SK-N-SH treated with all-trans-retinoic acid at 6 μM for 48 hours (cell line): Measurements from ENCODE around the gene EDARADD.

ENCODE experiments used
- OSR1 ChIP-seq: fragments of 250-450 bp; sonication (Bioruptor Pico); IDR thresholded peaks from 2 replicates; pipeline ENCODE4 v1.8.0; 2022; ENCODE audit warnings: moderate library complexity, mild to moderate bottlenecking, inconsistent platforms
- PPARA ChIP-seq: fragments of 250-450 bp; sonication (Bioruptor Pico); IDR thresholded peaks from 2 replicates; pipeline ENCODE4 v1.5.0; 2020; ENCODE audit warnings: mild to moderate bottlenecking, borderline replicate concordance
- RARB ChIP-seq: fragments of 250-450 bp; sonication (Bioruptor Pico); IDR thresholded peaks from 2 replicates; pipeline ENCODE4 v1.8.0; 2021; ENCODE audit warnings: mild to moderate bottlenecking, moderate library complexity
- TCF4 ChIP-seq: fragments of 250-450 bp; sonication (Bioruptor Pico); IDR thresholded peaks from 2 replicates; pipeline ENCODE4 v1.8.0; 2021; ENCODE audit warnings: mild to moderate bottlenecking, moderate library complexity, borderline replicate concordance
- ZFP3 ChIP-seq: fragments of 250-450 bp; sonication (Bioruptor Pico); IDR thresholded peaks from 2 replicates; pipeline ENCODE4 v1.5.0; 2020; ENCODE audit warnings: mild to moderate bottlenecking, moderate library complexity

DNA sequence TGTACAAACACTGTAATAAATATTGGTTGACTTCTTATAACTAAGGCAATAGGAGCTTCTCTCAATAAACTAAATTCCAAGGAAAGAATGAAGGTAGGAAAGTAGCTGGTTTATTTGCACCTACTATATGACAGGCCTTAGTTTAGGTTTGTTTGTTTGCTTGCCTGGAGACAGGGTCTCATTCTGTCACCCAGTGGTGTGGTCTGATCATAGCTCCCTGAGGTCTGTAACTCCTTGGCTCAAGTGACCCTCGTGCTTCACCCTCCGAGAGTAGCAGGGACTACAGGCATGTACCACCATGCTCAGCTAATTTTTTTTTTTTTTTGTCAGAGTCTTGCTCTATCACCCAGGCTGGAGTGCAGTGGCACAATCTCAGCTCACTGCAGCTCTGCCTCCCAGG is 1.9 kb upstream of the EDARADD start:
- no peak for TF ChIP-seq OSR1 (CRISPR knock-in tag)
- no peak for TF ChIP-seq TCF4 (CRISPR knock-in tag)
- TF ChIP-seq PPARA (CRISPR knock-in tag) = no peak
- TF ChIP-seq ZFP3 (CRISPR knock-in tag) = no peak
- no peak for TF ChIP-seq RARB (CRISPR knock-in tag)
